Stomach (tissue), 4 donors: ENCODE data around the gene HLCS.

Source experiments
- CTCF ChIP-seq, 7 experiments: fragments of 450-650 bp in 4 of 7; fragments of 200-600 bp in 3 of 7; sonication (generic) in 3 of 7; IDR thresholded peaks; one replicate each; pipeline ENCODE4 v1.5.1; 2016 to 2019; ENCODE audit warnings: antibody characterized with exemption in 7 of 7, control low read depth in 2 of 7, mild to moderate bottlenecking in 1 of 7
- POLR2A ChIP-seq, 4 donors: fragments of 450-650 bp; IDR thresholded peaks; one replicate each; pipeline ENCODE4 v1.6.1; 2016; ENCODE audit warnings: antibody characterized with exemption in 4 of 4, control low read depth in 2 of 4, mild to moderate bottlenecking in 1 of 4, moderate library complexity in 1 of 4
- POLR2AphosphoS5 ChIP-seq, 3 donors: sonication (generic); formaldehyde crosslinking; IDR thresholded peaks; one replicate each; pipeline ENCODE4 v1.6.1; 2016; ENCODE audit warnings: antibody characterized with exemption in 3 of 3

DNA sequence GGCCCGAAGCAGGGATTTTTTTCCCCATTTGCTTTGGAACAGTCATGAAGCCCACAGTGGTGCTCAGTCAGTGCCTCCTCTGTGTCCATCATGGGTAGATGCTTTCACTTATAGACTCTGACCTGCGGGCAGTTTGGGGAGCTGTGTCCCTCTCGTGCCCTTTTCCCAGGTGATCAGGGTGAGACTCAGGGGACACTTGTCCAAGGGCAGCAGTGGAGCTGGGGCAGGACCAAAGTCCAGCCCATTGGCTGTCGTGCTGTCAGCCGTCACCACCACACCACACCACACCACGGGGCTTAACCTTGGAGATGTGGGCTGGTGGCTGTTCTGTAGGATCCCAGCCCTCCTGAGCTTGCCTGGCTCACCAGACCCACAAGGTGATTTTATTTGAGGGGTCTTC lies 232.6 kb downstream of the HLCS start:
- TF ChIP-seq POLR2A (IDR thresholded peaks at IDR 0.05) (no peak), CTCF (IDR thresholded peaks at IDR 0.05) (no peak), POLR2AphosphoS5 (IDR thresholded peaks at IDR 0.05) (no peak)
